ENCODE measurements around the gene ZDHHC20. TPM values are rescaled to one million over a fixed set of nuclear protein-coding genes. Genes with fewer than 3 reads are reported as not detected.
A peak's percentile ranks its signal among the peaks of the same experiment; 100 is the strongest.

ZDHHC20 gene
- total RNA-seq, 1 experiment from 2014 or later = 69.1 TPM

GRCh38 chr13:21466527-21466926 lies 7.4 kb upstream of the ZDHHC20 start:
- Histone ChIP-seq H2BK20ac (ENCODE audit: low read depth, low read length, poor library complexity, severe bottlenecking) (no peak overlapping the region), H4K20me1 (ENCODE audit: control insufficient read depth, insufficient read depth, insufficient read length) (no peaks in the 10 kb centered on the region), H2BK15ac (ENCODE audit: low read depth, low read length) (no peak overlapping the region), H2BK120ac (ENCODE audit: low read depth, low read length, poor library complexity, severe bottlenecking) (no peak overlapping the region), H3K27ac (ENCODE audit: insufficient read length, low read depth, low read length) (no peak overlapping the region), H4K8ac (replicated peaks; ENCODE audit: insufficient read length, low read depth, low read length) (no peak overlapping the region), H3K23ac (ENCODE audit: insufficient read length, low read depth, low read length) (no peak overlapping the region), H2BK5ac (ENCODE audit: insufficient read length, low read length) (no peak overlapping the region), H3K4me2 (ENCODE audit: insufficient read depth, insufficient read length, low read length) (no peak overlapping the region), H3K4ac (ENCODE audit: low read depth, low read length) (no peak overlapping the region), H3K4me1 (ENCODE audit: insufficient read depth, low read length) (peaks cover 3% of the 10 kb centered on the region; the same call in 1 of the 2 replicates), H3K23me2 (ENCODE audit: insufficient read length, low read depth, low read length, poor library complexity, severe bottlenecking) (no peaks in the 10 kb centered on the region), H4K5ac (ENCODE audit: insufficient read length, low read depth, low read length) (no peak overlapping the region), H3T11ph (ENCODE audit: low read length) (no peak overlapping the region), H2AFZ (ENCODE audit: low read length) (no peak overlapping the region), H3K79me2 (ENCODE audit: insufficient read depth, low read length) (no peaks in the 10 kb centered on the region), H3K79me1 (ENCODE audit: insufficient read depth, low read depth, low read length, poor library complexity, severe bottlenecking) (no peaks in the 10 kb centered on the region), H3K9ac (ENCODE audit: extremely low read depth, insufficient read length, low read length) (no peak overlapping the region), H2BK12ac (ENCODE audit: insufficient read length, low read depth, low read length) (no peak overlapping the region), H3K27me3 (ENCODE audit: insufficient read depth, low read length) (no peaks in the 10 kb centered on the region), H3K56ac (ENCODE audit: insufficient read length, low read depth, low read length) (no peak overlapping the region), H3K14ac (ENCODE audit: insufficient read depth, low read length) (no peak overlapping the region), H3K18ac (ENCODE audit: insufficient read length, low read depth, low read length) (no peak overlapping the region), H3K9me3 (ENCODE audit: control insufficient read depth, low read depth, low read length) (no peaks in the 10 kb centered on the region), H2AK5ac (ENCODE audit: insufficient read length, low read length) (no peak overlapping the region), H4K91ac (ENCODE audit: insufficient read length, low read depth, low read length) (no peak overlapping the region)
- H3K4me1 Mint-ChIP-seq = peaks cover 17 to 20% of the 10 kb centered on the region in 2 experiments
- H3K27me3 Mint-ChIP-seq (ENCODE audit: low read depth) = no peaks in the 10 kb centered on the region
- peaks cover 1 to 3% of the 10 kb centered on the region in 2 experiments; a peak in 4 of 5 replicates for H3K9me3 Mint-ChIP-seq
- no CpG with 5 or more reads among the region's 7 CpGs for WGBS (ENCODE audit: extremely low coverage, insufficient read length, low lambda C conversion rate)
- TF ChIP-seq, protein P1, sequence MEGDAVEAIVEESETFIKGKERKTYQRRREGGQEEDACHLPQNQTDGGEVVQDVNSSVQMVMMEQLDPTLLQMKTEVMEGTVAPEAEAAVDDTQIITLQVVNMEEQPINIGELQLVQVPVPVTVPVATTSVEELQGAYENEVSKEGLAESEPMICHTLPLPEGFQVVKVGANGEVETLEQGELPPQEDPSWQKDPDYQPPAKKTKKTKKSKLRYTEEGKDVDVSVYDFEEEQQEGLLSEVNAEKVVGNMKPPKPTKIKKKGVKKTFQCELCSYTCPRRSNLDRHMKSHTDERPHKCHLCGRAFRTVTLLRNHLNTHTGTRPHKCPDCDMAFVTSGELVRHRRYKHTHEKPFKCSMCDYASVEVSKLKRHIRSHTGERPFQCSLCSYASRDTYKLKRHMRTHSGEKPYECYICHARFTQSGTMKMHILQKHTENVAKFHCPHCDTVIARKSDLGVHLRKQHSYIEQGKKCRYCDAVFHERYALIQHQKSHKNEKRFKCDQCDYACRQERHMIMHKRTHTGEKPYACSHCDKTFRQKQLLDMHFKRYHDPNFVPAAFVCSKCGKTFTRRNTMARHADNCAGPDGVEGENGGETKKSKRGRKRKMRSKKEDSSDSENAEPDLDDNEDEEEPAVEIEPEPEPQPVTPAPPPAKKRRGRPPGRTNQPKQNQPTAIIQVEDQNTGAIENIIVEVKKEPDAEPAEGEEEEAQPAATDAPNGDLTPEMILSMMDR (conservative IDR thresholded peaks at IDR 0.05) = no peak
- H3K27ac Mint-ChIP-seq = peak overlapping the region in 1 of 3 experiments; percentile 42; a peak in 1 of 7 replicates
- H3K36me3 Mint-ChIP-seq (ENCODE audit: insufficient read depth in 1 of 3, low read depth in 3 of 3) = no peaks in the 10 kb centered on the region; a peak in 1 of 7 replicates
- no peak for DNase-seq
- no peak overlapping the region for H3K4me3 Mint-ChIP-seq
